ENCODE results near the gene USP20.

The USP20 gene

DNA sequence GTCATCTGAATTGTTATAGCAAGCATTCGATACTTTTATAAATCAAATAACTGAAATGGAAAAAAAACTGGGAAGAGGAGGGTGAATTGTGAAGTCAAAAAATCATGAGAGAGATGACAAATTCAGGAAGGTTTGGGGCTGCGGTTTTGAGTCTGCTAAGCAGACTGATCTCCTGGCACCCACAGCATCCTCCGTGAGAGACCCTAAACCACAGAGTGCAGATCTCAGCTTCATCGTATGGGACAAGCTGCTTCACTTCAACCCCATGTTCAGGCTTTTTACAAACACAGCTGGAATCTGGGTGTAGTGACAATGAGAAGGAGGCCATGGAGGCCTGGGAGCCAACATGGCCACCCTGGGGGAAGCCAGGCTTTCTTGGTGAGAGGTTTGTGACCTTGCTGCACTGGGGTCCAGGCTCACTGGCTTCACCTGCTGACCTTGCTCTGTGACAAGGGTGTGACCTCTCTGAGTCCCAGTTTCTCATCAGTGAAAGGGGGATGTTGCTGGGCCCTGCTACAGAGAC, 19.4 kb downstream of the USP20 start:
- no peak for DNase-seq (ENCODE audit: low read depth in 2 of 2)

DNA sequence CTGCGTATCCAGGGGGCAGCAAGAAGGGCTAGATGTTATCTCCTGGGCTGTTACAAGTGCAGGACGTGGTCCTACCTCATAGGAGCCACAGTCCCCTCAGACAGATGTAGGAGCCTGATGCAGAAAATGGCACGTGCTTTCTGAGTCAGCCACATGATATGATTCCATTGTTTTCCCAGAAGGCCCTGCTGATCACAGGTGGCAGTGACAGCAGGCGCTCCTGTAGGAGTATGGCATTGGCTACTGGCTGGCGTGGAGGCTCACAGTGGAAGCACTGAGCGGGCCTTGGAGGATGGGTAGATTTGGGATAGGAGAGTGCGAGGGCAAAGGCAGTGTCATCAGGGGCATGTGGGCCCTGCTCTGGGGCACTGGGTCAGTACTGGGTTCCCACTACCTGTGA, 21.9 kb downstream of the USP20 start:
- no peak for DNase-seq (ENCODE audit: low read depth in 2 of 2)

- no peak for DNase-seq (ENCODE audit: low read depth in 2 of 2)
These were observed 23.1 kb downstream of the USP20 start for GRCh38 chr9:129858167-129858962.

DNA sequence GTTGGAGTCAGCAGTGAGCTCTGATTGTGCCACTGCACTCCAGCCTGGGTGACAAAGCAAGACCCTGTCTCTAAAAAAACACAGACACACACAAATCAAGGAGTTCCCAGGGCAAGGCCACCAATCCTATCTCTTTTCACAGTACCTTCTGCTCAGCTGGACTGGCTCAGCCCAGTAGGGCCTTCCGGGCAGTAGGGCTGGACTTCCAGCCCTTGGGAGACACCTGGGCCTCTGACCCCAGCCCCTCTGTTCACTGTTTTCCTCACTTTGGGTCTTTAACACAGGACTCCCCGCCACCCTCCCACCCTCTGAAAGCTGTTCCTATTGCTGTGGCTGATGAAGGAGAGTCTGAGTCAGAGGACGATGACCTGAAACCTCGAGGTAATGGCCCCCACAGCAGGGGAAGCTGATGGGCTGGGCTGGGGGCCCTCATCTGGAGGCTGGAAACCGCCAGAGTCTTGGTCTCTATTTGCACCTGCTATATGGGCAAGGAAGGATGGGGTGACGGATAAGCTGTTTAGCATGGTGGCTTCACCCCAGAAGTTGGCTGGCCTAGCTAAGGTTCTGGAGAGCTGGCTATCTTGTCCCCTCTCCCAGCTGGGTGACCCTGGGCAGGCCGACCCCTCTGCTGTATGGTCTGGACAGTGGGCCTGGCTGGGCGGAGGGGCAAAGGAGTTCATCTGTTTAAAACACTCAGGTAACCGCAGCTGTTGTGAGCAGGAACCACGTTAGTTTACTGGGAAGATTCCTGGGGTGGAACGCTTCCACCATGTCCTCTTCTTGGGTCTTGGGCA, 25.6 kb downstream of the USP20 start:
- no peak for DNase-seq (ENCODE audit: low read depth in 2 of 2)

DNA sequence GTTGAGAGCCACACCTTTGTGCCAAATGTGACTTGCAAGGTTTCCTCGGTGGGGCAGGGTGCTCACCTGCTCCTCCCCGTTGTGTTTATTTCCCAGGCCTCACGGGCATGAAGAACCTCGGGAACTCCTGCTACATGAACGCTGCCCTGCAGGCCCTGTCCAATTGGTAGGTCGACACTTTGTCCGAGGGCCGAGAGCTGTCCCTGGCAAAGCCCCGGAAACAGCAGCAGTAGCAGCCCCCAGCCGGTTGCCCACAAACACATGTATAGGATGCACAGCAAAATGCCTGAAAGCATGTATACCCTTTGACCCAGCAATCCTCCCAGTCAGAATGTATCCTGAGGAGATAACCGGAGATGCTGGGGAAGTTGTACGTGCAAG, 26.2 kb downstream of the USP20 start:
- no peak for DNase-seq (ENCODE audit: low read depth in 2 of 2)

DNA sequence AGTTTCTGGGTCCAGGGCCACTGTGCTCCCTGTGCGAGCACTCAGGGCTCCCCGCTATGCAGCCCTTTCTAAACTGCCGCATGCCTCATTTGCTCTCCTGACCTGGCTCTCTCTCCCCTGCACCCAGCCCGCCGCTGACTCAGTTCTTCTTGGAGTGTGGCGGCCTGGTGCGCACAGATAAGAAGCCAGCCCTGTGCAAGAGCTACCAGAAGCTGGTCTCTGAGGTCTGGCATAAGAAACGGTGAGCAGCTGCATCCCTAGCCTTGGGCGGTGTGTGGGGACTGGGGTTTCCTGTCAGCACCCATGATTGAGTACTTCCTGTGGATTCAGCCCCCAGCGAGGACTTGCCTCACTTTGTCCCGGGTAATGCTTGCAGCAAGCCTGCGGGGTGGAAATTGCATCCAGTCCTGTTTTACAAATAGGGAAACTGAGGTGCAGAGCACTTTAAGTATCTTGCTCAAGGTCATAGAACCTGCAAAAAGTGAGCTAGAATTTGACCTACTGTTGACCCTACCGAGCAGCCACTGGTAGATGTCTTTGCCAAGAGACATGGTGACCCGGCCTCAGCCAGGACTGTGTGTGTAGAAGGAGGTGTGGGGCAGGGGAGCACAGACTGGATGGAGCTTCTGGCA, 27.9 kb downstream of the USP20 start:
- peak in 1 of 2 donors; percentile 56 for DNase-seq (ENCODE audit: low read depth in 2 of 2)

DNA sequence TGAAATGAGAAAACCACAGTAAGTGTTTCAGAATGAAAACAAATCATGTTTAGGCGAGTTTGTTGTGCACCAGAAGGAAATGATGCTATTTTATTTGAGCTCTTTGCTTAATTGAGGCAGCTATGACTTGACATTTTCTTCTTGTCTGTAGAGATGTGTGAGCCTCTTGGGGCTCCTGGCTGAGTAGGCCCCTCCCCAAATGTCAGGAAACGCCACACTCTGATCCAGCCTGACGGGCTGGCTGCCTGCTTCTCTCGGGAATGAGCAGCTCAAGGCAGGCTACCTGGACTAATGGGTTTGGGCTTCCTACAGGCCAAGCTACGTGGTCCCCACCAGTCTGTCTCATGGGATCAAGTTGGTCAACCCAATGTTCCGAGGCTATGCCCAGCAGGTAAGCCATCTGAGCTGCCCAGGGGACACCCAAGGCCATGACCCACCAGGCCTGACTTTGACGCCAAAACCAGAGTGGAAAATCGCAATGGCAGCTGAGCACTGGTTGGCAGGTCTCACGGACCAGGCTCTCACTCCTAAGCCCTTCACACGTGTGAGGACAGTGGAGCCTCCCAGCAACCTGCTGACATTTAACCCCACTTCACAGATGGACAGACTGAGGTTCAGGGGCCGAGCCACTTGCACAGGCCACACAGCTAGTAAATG, 29.9 kb downstream of the USP20 start:
- DNase-seq (ENCODE audit: low read depth in 2 of 2) = no peak

DNA sequence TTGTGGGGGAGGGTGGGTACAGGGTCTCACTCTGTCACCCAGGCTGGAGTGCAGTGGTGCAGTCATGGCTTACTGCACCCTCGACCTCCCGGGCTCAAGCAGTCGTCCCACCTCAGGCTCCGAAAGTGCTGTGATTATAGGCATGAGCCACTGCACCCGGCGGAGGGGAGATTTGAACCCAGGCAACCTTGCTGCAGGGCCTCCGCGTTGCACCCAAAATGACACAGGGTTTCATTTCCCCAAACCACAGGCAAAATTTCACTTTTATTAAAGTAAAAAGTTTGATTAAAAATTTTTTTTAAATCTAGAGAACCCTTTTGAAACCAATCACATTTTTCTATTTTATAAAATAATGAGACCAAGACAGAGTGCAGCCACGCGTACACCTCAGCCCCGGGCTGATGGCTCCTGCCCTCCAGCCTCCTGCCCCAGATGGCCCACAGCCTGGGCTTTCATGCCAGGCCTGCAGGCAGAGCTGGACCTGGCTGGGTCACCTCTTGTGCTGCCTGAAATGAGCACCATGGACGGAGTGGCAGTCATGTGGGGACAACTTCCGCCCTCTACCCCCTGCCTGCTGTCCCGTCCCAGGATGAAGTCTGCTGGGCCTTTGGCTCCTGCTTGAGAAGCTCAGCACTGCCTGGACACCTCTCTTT, 30.5 kb downstream of the USP20 start:
- DNase-seq (ENCODE audit: low read depth in 2 of 2) = no peak

- DNase-seq (ENCODE audit: low read depth in 2 of 2) = no peak
These were observed 31.3 kb downstream of the USP20 start for GRCh38 chr9:129866394-129867135.

DNA sequence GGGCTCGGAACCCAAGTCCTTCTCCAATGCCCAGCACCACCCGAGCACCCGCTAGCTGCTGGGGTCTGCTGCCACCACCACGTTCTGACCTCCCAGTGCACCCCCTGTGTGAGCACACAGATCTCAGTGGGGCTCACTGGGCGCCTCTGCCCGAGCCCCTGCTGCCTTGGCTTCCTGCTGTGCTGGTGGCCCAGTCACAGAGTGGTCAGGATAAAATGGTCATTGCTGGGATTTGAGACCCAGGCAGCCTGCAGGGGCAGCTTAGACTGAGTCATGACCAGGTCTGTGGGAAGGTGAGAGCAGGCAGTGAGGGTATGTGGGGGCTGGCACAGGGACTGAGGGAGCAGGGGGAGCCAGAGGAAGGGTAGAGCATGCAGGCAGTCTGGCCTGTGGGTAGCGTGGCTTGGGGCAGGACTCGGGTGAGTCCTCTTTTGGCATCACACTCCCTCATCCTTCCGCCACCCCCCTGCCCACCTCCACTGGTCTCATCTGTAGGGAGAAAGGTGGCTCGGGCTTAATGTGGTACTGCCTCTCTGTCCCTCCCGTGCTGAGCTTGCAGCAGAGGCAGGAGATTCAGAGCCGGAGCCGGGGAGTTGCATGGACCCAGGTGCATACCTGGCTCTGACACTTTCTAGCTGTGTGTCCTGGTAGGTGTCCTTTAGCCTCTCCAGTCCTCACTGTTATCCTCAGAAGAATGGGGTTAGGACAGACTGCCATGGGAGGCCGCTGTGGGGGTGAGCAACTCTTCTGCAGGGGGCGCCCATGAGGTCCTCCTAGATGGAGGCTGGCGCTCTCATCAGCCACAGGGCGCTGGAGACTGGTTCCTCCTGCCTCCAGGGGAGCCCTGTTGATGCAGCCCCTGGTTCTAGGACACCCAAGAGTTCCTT, 32.1 kb downstream of the USP20 start:
- DNase-seq (ENCODE audit: low read depth in 2 of 2) = no peak

DNA sequence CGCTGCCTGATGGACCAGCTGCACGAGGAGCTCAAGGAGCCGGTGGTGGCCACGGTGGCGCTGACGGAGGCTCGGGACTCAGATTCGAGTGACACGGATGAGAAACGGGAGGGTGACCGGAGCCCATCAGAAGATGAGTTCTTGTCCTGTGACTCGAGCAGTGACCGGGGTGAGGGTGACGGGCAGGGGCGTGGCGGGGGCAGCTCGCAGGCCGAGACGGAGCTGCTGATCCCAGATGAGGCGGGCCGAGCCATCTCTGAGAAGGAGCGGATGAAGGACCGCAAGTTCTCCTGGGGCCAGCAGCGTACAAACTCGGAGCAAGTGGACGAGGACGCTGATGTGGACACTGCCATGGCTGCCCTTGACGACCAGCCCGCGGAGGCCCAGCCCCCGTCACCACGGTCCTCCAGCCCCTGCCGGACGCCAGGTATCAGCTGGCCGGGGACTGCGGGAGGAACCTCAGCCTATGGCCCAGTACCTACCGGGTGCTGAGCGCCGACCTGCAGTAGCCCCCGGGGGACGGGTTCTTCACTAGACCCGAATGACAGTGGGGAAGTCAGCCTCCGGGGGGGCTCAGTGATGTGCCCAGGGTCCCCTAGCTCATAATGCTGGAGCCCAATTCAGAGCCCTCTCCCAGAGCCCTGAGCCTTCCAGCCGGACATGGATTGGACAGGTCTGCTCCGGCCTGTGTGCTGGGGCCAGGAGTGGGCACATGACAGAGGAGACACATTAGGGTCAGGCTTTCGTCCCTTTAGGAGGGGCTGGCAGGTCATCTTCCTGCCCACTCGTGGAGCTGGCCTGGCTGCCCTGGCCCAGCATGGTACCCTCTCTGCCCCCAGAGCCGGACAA, 33.0 kb downstream of the USP20 start:
- no peak for DNase-seq (ENCODE audit: low read depth in 2 of 2)

DNA sequence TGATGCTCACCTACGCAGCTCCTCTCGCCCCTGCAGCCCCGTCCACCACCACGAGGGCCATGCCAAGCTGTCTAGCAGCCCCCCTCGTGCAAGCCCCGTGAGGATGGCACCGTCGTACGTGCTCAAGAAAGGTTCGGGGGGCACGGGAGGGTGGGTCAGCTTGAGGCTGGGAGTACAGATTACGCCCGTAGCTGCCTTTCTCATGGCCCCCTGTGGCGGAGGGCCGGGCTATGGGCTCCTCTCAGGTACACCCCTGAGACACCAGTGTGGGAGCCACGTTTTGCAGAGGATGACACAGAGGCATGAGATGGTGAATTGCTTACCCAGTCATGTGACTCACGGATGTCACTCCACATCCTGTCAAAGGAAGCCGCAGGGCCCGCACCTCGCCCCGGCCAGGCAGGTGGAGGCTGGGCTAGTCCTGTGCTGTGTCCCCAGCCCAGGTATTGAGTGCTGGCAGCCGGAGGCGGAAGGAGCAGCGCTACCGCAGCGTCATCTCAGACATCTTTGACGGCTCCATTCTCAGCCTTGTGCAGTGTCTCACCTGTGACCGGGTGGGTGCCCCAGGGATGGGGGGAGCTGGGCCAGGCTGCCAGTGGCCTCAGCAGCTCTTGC, 33.7 kb downstream of the USP20 start:
- peak; percentile 77 to 86 for DNase-seq (ENCODE audit: low read depth in 2 of 2)

GRCh38 chr9:129869585-129870501, 34.6 kb downstream of the USP20 start:
- DNase-seq (ENCODE audit: low read depth in 2 of 2) = no peak

GRCh38 chr9:129871046-129871445, 35.8 kb downstream of the USP20 start:
- no peak for DNase-seq (ENCODE audit: low read depth in 2 of 2)

- DNase-seq (ENCODE audit: low read depth in 2 of 2) = no peak
These were observed 38.4 kb downstream of the USP20 start for GRCh38 chr9:129873563-129874190.

- no peak for DNase-seq (ENCODE audit: low read depth in 2 of 2)
These were observed 39.2 kb downstream of the USP20 start for GRCh38 chr9:129874261-129875101.

Data from stimulated activated CD8-positive, alpha-beta memory T cell treated with anti-CD3 and anti-CD28 coated beads, Interleukin-15, amount 100 ng/mL, for 4 hours (primary cell).